Uterus (tissue), 2 donors: Measurements from ENCODE around the gene PSMC5.

Experiments used
- CTCF ChIP-seq, 4 experiments: fragments of 200-600 bp in 2 of 4; fragments of 450-650 bp in 2 of 4; sonication (generic) in 2 of 4; IDR thresholded peaks; one replicate each; pipeline ENCODE4 v1.5.1; 2016 to 2019; ENCODE audit warnings: antibody characterized with exemption in 4 of 4, mild to moderate bottlenecking in 2 of 4, moderate library complexity in 1 of 4
- POLR2A ChIP-seq, 2 donors: fragments of 450-650 bp; IDR thresholded peaks; one replicate each; pipeline ENCODE4 v1.6.1; 2016; ENCODE audit warnings: antibody characterized with exemption in 2 of 2, mild to moderate bottlenecking in 1 of 2, moderate library complexity in 1 of 2

DNA sequence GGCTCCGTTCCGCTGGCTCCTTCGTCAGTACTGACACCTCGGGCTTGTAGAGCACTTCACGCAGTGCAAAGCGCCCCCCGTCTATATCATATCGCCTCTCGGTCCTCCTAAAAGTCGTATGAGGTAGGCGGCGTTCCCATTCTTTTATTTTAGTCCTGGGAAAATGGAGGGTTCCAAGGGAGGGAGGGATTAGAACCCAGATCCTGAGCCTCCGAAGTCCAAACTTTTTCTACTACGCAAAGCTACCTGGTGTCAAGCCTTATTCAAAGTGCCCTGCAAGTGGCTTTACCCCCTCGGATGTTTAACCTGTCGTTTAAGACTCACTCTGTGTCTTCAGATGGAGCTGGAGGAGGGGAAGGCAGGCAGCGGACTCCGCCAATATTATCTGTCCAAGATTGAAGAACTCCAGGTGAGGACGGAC lies 580 bp downstream of the PSMC5 start:
- TF ChIP-seq CTCF (IDR thresholded peaks at IDR 0.05) = no peak
- no peak for TF ChIP-seq POLR2A (IDR thresholded peaks at IDR 0.05)
